Astrocyte (in vitro differentiated cells and primary cell): ENCODE results near the gene USP3.

Experiments
- EZH2 ChIP-seq: IDR thresholded peaks from 2 replicates; pipeline ENCODE4 v1.6.1; 2012; ENCODE audit warnings: mild to moderate bottlenecking, low read length, inconsistent platforms; ENCODE audit not compliant: insufficient read depth
- TF ChIP-seq, protein P1 (sequence below): IDR thresholded peaks from 2 replicates; pipeline ENCODE4 v1.5.1; 2011; ENCODE audit warnings: low read depth, mild to moderate bottlenecking, inconsistent platforms, low read length, moderate library complexity; ENCODE audit not compliant: insufficient read depth

DNA sequence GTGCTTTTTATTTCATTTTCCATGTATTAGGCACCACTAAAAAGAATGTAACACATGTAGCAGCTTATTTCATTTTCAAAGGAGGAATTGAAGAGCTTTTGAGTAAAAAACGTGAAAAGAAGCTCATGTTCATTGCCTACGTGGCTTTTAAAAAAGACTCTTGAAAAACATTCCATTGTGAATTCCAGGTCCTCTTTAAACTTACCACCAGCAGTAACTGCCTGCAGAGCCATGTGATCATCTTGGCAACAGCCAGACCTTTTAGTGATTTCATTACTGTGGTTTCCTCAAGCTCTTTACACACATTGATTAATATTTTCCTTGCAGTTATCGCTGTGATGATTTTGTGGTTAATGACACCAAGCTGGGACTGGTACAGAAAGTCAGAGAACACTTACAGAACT lies 49.0 kb downstream of the USP3 start:
- no peak for TF ChIP-seq EZH2
- TF ChIP-seq, protein P1, sequence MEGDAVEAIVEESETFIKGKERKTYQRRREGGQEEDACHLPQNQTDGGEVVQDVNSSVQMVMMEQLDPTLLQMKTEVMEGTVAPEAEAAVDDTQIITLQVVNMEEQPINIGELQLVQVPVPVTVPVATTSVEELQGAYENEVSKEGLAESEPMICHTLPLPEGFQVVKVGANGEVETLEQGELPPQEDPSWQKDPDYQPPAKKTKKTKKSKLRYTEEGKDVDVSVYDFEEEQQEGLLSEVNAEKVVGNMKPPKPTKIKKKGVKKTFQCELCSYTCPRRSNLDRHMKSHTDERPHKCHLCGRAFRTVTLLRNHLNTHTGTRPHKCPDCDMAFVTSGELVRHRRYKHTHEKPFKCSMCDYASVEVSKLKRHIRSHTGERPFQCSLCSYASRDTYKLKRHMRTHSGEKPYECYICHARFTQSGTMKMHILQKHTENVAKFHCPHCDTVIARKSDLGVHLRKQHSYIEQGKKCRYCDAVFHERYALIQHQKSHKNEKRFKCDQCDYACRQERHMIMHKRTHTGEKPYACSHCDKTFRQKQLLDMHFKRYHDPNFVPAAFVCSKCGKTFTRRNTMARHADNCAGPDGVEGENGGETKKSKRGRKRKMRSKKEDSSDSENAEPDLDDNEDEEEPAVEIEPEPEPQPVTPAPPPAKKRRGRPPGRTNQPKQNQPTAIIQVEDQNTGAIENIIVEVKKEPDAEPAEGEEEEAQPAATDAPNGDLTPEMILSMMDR = no peak
